ENCODE results near the gene KCNE5.

- TF ChIP-seq YY1 (IDR thresholded peaks at IDR 0.05; ENCODE audit: insufficient read depth, insufficient read length) (no peak), SUZ12 (IDR thresholded peaks at IDR 0.05; ENCODE audit: extremely low read depth, insufficient read depth, insufficient read length) (no peak)
Observed at GRCh38 chrX:109622270-109622669, 2.7 kb downstream of the KCNE5 start.

Data from NT2/D1 (cell line).